ENCODE results near the gene PATL2. TPM values are rescaled to one million over a fixed set of nuclear protein-coding genes. Genes with fewer than 3 reads are reported as not detected.
A peak's percentile ranks its signal among the peaks of the same experiment; 100 is the strongest.

Gene PATL2
- total and polyA plus RNA-seq, 4 donors = 2.4 to 4.8 (median 3.7) TPM

GRCh38 chr15:44712346-44713005, 1.4 kb upstream of the PATL2 start:
- H3K9me3 ChIP-seq (ENCODE audit: control insufficient read depth in 4 of 4, insufficient read depth in 3 of 4, low read length in 3 of 4) = no peaks in the 10 kb centered on the region
- H3K9ac ChIP-seq (ENCODE audit: insufficient read depth in 1 of 2, low read length in 2 of 2) = peak overlapping the region; percentile 92 to 99
- no peaks in the 10 kb centered on the region for H3K27me3 ChIP-seq (ENCODE audit: control insufficient read depth in 3 of 3, insufficient read depth in 3 of 3, low read length in 2 of 3)
- DNase-seq (peak; percentile 82 to 96 (median 94)), ATAC-seq (ENCODE audit: insufficient read depth, low FRiP score) (peak; percentile 59)
- no peak for TF ChIP-seq CTCF (IDR thresholded peaks at IDR 0.05; ENCODE audit: control extremely low read depth, extremely low read depth)
- WGBS, 2 donors = 2 to 3% methylated on average over 24 of the region's 24 CpGs
- H3K36me3 ChIP-seq (ENCODE audit: control insufficient read depth in 4 of 4, insufficient read depth in 4 of 4, low read length in 4 of 4) = peaks cover 14 to 23% (median 17%) of the 10 kb centered on the region in 4 donors
- peak overlapping the region; percentile 85 to 90 for H3K27ac ChIP-seq (ENCODE audit: low read depth in 1 of 2, low read length in 1 of 2)
- peak overlapping the region; percentile 80 for H3K4me3 ChIP-seq
- H3K4me1 ChIP-seq (ENCODE audit: control insufficient read depth in 5 of 5, insufficient read depth in 5 of 5, low read length in 5 of 5) = peaks cover 0 to 23% (median 8%) of the 10 kb centered on the region in 5 donors

- no peaks in the 10 kb centered on the region for H3K9me3 ChIP-seq (ENCODE audit: control insufficient read depth in 4 of 4, insufficient read depth in 3 of 4, low read length in 3 of 4)
- peaks cover 0 to 23% (median 8%) of the 10 kb centered on the region in 5 donors for H3K4me1 ChIP-seq (ENCODE audit: control insufficient read depth in 5 of 5, insufficient read depth in 5 of 5, low read length in 5 of 5)
- no peak for TF ChIP-seq CTCF (IDR thresholded peaks at IDR 0.05; ENCODE audit: control extremely low read depth, extremely low read depth)
These were observed 721 bp upstream of the PATL2 start for GRCh38 chr15:44711743-44712345.

GRCh38 chr15:44710236-44711095, 657 bp downstream of the PATL2 start:
- TF ChIP-seq CTCF (IDR thresholded peaks at IDR 0.05; ENCODE audit: control extremely low read depth, extremely low read depth) = peak; percentile 19
- H3K36me3 ChIP-seq (ENCODE audit: control insufficient read depth in 4 of 4, insufficient read depth in 4 of 4, low read length in 4 of 4) = peaks cover under 1 to 5% (median 4%) of the 10 kb centered on the region in 4 donors
- peak; percentile 37 to 74 (median 40) for DNase-seq
- no peaks in the 10 kb centered on the region for H3K27me3 ChIP-seq (ENCODE audit: control insufficient read depth in 3 of 3, insufficient read depth in 3 of 3, low read length in 2 of 3)
- H3K27ac ChIP-seq (ENCODE audit: low read depth in 1 of 2, low read length in 1 of 2) = peak overlapping the region; percentile 75 to 99
- no peak for ATAC-seq (ENCODE audit: insufficient read depth, low FRiP score)
- H3K4me1 ChIP-seq (ENCODE audit: control insufficient read depth in 5 of 5, insufficient read depth in 5 of 5, low read length in 5 of 5) = peaks cover 0 to 14% (median 8%) of the 10 kb centered on the region in 5 donors
- peak overlapping the region; percentile 65 for H3K4me3 ChIP-seq
- peak overlapping the region; percentile 85 to 95 for H3K9ac ChIP-seq (ENCODE audit: insufficient read depth in 1 of 2, low read length in 2 of 2)
- WGBS, 2 donors = 8 to 17% methylated on average over 11 of the region's 11 CpGs
- H3K9me3 ChIP-seq (ENCODE audit: control insufficient read depth in 4 of 4, insufficient read depth in 3 of 4, low read length in 3 of 4) = no peaks in the 10 kb centered on the region

More at GRCh38 chr15:44711743-44712345, 721 bp upstream of the PATL2 start:
- WGBS, 2 donors = 0% methylated on average over 46 of the region's 46 CpGs
- H3K36me3 ChIP-seq (ENCODE audit: control insufficient read depth in 4 of 4, insufficient read depth in 4 of 4, low read length in 4 of 4) = peaks cover 12 to 19% (median 15%) of the 10 kb centered on the region in 4 donors
- DNase-seq = peak; percentile 70 to 77 (median 74)
- ATAC-seq (ENCODE audit: insufficient read depth, low FRiP score) = peak; percentile 21
- peak overlapping the region; percentile 92 to 99 for H3K9ac ChIP-seq (ENCODE audit: insufficient read depth in 1 of 2, low read length in 2 of 2)
- peak overlapping the region; percentile 90 to 99 for H3K27ac ChIP-seq (ENCODE audit: low read depth in 1 of 2, low read length in 1 of 2)
- H3K4me3 ChIP-seq = peak overlapping the region; percentile 80
- no peaks in the 10 kb centered on the region for H3K27me3 ChIP-seq (ENCODE audit: control insufficient read depth in 3 of 3, insufficient read depth in 3 of 3, low read length in 2 of 3)

Data from lung (tissue), 12 donors.